IPS DF 6.9 (cell line): ENCODE data around the gene NOL4L.

Experiments used
- DNase-seq: peaks from one replicate; pipeline ENCODE4 v3.0.0-alpha.2; 2013; ENCODE audit warnings: low read depth, low spot score
- H3K27ac ChIP-seq: one replicate; pipeline ENCODE4 v1.5.1; 2013; ENCODE audit warnings: low read length, control low read depth
- H3K27me3 ChIP-seq: 2 replicates; pipeline ENCODE4 v1.6.1; 2013; ENCODE audit warnings: mild to moderate bottlenecking, low read length; ENCODE audit not compliant: control insufficient read depth, insufficient read depth
- H3K36me3 ChIP-seq: 2 replicates; pipeline ENCODE4 v1.6.1; 2013; ENCODE audit warnings: low read length; ENCODE audit not compliant: control insufficient read depth, insufficient read depth
- H3K4me1 ChIP-seq: 2 replicates; pipeline ENCODE4 v1.6.1; 2013; ENCODE audit warnings: low read length; ENCODE audit not compliant: control insufficient read depth, insufficient read depth
- H3K4me3 ChIP-seq: 2 replicates; pipeline ENCODE4 v1.5.1; 2013; ENCODE audit warnings: mild to moderate bottlenecking, low read length
- H3K9me3 ChIP-seq: 2 replicates; pipeline ENCODE4 v1.6.1; 2013; ENCODE audit warnings: low read length, inconsistent platforms; ENCODE audit not compliant: control insufficient read depth, insufficient read depth
- WGBS: extraction: QIAGEN DNeasy Blood & Tissue Kit; methylation state at CpG from one replicate; pipeline ENCODE4 v1.1.7; 2013; ENCODE audit warnings: mixed read lengths, missing lambda C conversion rate; ENCODE audit not compliant: insufficient read length, insufficient coverage; 5-methylcytosine and 5-hydroxymethylcytosine counted together

NOL4L gene

DNA sequence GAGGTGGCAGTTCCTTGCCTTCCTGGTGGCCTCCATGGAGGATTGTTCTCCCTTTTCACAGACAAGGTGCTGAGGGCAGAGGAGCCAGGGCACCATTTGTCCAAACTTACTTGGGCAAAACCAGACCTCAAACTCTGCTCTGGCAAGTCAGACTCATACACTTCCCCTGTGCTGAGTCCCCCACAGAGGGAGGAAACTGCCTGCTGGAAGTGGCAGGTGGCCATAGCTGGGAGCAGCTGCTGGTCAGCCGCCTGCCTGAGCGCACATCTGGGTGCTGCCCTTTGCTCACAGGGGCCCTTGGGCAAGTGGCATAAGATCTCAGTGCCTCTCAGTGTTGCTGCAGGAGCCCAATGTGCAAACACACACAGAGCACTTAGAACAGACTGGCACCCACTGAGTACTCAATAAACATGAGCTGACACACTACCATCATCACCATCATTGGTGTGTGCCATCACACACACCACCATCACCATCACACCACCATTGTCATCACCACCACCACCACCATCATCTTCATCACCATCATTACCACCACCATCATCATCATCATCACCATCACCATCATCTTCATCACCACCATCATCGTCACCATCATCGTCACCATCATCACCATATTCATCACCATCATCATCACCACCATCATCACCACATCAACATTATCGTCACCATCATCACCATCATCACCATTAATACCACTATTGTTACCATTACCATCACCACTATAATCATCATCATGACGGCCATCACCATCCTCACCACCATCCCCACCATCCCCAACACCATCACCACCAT is 17.6 kb downstream of the NOL4L start:
- Histone ChIP-seq H3K27me3 (no peaks in the 10 kb centered on the region), H3K4me3 (no peak overlapping the region), H3K9me3 (no peaks in the 10 kb centered on the region), H3K36me3 (no peaks in the 10 kb centered on the region), H3K27ac (no peak overlapping the region), H3K4me1 (no peaks in the 10 kb centered on the region)
- no peak for DNase-seq
- WGBS: 100% methylated on average over 4 of the region's 6 CpGs

DNA sequence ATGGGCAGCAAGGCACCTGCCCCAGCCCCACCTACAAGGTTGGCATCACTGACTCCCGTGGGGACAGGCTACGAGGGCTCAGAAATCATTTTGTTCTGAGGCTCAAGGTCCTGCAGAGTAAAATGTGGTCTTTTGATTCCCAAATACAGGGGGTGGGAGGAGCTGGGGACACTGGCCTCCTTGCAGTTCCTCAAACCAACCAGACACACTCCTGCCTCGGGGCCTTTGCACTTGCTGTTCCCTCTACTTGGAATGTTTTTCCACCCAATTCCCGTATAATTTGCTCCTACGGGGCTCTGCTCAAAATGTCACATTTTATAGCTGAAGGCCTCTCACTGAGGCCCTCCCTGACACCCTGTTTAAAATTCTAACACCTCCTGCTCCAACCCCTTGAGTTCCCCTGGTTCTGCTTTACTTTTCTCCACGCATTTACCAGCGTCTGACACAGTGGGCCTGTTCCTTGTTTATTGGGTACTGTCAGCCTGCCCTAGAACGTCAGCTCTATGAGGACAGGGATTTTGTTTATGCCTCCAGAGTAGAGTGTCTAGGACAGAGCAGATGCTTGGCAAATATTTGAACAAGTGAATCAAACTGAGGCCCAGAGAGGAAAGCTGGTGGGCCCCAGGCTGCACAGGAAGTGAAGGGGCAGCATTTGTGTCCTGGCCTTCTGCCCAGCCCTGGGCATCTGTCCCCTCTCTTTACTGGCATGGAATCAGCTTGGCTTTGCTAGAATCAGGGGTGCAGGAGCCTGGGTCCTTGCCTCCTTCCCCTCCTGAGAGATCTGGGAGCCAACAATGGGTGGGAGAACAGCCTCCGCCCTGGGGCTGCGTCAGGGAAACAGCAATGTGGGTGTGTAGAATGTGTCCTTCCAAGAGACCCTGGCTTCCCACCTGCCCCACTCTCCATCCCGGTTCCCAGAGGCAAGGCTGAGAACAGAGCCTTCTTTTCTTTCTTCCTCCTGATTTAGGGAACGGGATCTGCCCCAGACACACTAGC is 18.5 kb downstream of the NOL4L start:
- DNase-seq: no peak
- no peaks in the 10 kb centered on the region for H3K9me3 ChIP-seq
- H3K27me3 ChIP-seq: no peaks in the 10 kb centered on the region
- WGBS: no CpG with 5 or more reads among the region's 12 CpGs
- H3K27ac ChIP-seq: no peak overlapping the region
- H3K36me3 ChIP-seq: no peaks in the 10 kb centered on the region
- no peak overlapping the region for H3K4me3 ChIP-seq
- no peaks in the 10 kb centered on the region for H3K4me1 ChIP-seq

DNA sequence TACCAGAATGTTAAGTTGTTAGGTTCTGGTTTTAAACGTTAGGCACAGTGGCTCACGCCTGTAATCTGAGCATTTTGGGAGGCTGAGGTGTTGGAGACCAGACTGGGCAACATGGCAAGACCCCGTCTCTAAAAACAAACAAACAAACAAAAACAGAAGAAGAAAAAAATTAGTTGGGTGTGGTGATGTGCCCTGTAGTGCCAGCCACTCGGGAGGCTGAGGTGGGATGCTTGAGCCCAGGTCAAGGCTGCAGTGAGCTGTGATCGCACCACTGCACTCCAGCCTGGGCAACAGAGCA is 19.4 kb downstream of the NOL4L start:
- Histone ChIP-seq H3K27me3 (no peaks in the 10 kb centered on the region), H3K36me3 (no peaks in the 10 kb centered on the region), H3K4me1 (no peaks in the 10 kb centered on the region), H3K27ac (no peak overlapping the region), H3K4me3 (no peak overlapping the region), H3K9me3 (no peaks in the 10 kb centered on the region)
- DNase-seq: no peak
- WGBS: no CpG with 5 or more reads among the region's 5 CpGs

DNA sequence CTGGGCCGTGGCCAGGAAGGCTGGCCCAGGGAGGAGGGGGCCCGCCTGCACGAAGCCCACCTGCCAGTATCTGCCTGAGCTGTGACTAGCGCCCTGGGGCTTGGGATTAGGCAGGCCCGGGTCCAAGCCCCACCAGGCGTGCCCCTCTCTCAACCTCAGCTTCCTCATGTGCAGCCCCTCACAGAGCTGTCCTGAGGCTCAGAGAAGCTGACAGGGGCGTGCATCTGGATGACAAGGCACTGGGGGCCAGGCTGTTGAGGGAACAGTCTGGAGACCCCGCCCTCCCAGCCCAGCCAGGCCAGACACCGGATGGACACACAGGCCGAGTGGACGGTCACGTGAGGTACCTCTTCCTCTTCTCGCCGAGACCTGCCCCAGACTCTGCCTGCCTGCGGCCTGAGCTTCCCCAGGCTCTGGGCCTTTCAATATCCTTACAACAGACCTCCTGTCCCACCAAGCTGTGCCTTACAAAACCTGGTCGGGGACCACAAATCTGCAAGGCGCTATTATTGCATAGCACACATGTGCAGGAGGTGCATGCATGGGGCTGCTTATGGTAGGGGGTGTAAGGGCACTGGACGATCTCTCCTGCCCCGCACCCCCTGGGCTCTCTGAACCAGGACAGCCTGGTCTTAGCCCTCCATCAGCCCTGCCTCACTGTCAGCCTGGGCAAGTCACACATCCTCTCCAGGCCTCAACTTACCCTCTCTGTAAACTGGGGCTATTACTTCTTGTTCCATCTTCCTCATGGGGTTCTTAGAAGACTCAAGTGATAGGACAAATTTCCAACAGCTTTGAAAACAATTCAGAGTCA is 20.0 kb downstream of the NOL4L start:
- Histone ChIP-seq H3K27me3 (no peaks in the 10 kb centered on the region), H3K36me3 (no peaks in the 10 kb centered on the region), H3K9me3 (no peaks in the 10 kb centered on the region), H3K4me3 (no peak overlapping the region), H3K4me1 (no peaks in the 10 kb centered on the region), H3K27ac (no peak overlapping the region)
- DNase-seq: no peak
- no CpG with 5 or more reads among the region's 19 CpGs for WGBS

DNA sequence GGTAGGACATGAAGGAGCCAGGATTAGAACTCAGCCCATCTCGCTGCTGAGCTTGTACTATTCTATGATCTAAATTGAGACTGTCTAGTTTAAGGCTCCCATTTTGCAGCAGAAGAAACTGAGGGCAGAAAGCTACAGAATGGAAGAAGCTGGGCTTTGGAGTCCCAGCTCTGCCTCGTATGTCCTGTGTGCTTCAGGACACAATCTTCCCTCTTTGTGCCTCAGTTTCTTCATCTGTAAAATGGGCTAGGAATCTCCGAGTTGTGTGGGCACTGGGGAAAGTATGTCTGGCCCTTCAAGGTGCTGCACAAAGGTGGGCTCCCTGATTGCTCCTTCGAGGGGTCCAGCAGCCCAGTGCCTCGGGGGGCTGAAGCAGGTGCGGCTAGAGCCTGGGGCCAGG is 20.7 kb downstream of the NOL4L start:
- H3K9me3 ChIP-seq: no peaks in the 10 kb centered on the region
- H3K27me3 ChIP-seq: no peaks in the 10 kb centered on the region
- H3K4me3 ChIP-seq: no peak overlapping the region
- WGBS: no CpG with 5 or more reads among the region's 6 CpGs
- H3K27ac ChIP-seq: no peak overlapping the region
- H3K4me1 ChIP-seq: no peaks in the 10 kb centered on the region
- DNase-seq: no peak
- no peaks in the 10 kb centered on the region for H3K36me3 ChIP-seq

DNA sequence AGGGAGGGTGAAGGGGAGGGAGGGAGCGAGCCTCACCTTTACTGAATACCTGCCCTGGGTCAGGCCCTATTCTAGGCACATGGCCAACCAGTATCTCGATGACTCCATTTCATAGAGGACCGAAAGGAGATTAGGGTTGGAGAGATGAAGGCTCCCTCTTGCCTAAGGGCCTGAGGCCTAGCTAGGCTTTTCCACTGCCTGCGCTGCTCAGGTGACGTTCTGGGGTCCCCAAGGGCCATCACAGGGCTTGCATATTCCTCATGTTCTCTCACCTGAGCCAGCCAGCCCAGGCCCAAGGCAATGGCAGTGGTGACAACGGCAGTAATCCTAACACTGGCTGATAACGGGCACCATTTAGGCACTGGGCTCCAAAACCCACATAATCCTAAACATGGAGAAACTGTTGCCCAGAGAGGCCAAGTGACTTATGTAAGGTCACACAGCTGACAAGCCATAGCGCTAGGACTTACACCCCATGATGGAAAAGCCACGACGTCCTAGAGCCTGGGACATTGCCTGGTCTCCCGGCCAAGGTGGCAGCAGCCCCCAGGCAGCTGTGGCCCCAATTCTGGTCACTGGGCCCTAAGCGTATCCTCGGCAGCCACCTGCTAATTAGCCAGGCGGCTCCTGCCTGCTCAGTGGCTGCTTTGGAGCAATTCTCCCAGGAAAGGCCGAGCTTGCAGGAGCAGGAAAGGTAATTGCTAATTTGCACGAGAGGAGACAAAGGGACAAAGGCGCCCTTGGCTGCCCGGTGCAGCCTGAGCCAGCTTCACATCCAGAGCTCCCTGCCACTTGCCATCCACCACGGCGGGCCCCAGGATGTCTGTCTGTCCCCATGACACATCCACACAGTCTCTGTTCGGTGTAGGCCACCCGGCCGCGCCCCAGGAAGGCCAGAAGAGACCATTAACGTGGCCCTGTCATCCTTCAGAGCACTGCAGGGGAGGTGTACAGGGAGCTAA is 21.5 kb downstream of the NOL4L start:
- DNase-seq: no peak
- no CpG with 5 or more reads among the region's 25 CpGs for WGBS

GRCh38 chr20:32562495-32562911 is 22.6 kb downstream of the NOL4L start:
- Histone ChIP-seq H3K27me3 (no peaks in the 10 kb centered on the region), H3K27ac (no peak overlapping the region), H3K4me3 (no peak overlapping the region), H3K36me3 (no peaks in the 10 kb centered on the region), H3K9me3 (no peaks in the 10 kb centered on the region), H3K4me1 (no peaks in the 10 kb centered on the region)
- WGBS: no CpG with 5 or more reads among the region's 5 CpGs
- DNase-seq: no peak

More for the DNA sequence above, 21.5 kb downstream of the NOL4L start:
- no peak overlapping the region for H3K4me3 ChIP-seq
- no peaks in the 10 kb centered on the region for H3K9me3 ChIP-seq
- no peaks in the 10 kb centered on the region for H3K36me3 ChIP-seq
- H3K27me3 ChIP-seq: no peaks in the 10 kb centered on the region
- no peak overlapping the region for H3K27ac ChIP-seq
- no peaks in the 10 kb centered on the region for H3K4me1 ChIP-seq

DNA sequence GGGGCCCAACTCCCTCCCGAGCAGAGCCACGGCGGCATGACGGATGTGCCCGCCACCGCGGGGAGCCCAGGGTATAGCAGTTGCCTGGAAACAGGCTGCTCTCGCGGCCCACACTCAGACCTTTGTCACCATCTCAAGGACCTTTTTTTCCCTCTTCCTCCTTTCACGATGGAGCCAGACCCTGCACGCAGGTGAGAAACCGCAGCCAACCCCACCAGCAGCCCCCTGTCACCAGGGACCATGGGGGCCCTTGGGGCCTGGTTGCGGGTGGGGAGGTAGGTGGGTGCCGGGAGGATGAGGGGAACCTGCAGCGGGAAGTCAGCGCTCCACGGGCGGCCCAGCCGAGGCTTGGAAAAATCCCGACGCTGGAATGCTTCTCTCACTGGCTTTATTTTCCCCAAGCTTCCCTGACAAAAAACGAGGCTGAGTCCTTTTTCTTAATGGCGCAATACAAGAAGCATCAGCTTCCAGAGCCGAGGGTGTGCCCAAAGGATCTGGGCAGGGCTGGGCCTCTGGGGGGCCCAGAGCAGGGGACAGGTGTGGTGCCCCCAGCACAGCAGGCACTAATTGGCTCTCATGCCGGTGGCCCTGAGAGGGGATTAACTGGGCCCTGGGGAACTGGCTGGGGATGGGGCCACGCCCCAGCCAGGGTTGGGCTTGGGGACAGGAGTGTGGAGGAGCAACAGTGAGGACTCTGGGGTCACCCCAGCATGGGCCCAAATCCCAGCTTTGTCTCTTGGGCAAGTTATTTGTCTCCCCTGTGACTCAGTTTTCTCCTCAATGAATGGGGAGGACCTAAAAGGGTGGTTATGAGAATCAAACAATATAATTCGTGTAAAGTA is 23.9 kb downstream of the NOL4L start:
- Histone ChIP-seq H3K9me3 (no peaks in the 10 kb centered on the region), H3K27me3 (no peaks in the 10 kb centered on the region), H3K4me1 (no peaks in the 10 kb centered on the region), H3K36me3 (no peaks in the 10 kb centered on the region), H3K27ac (no peak overlapping the region), H3K4me3 (no peak overlapping the region)
- WGBS: no CpG with 5 or more reads among the region's 27 CpGs
- no peak for DNase-seq

GRCh38 chr20:32560482-32560988 is 24.6 kb downstream of the NOL4L start:
- Histone ChIP-seq H3K4me3 (no peak overlapping the region), H3K36me3 (no peaks in the 10 kb centered on the region), H3K9me3 (no peaks in the 10 kb centered on the region), H3K27me3 (no peaks in the 10 kb centered on the region), H3K4me1 (no peaks in the 10 kb centered on the region), H3K27ac (no peak overlapping the region)
- no peak for DNase-seq
- WGBS: no CpG with 5 or more reads among the region's 9 CpGs
